Liver (tissue), 3 donors: ENCODE results near the gene FAM120B.

ENCODE experiments used
- EGR1 ChIP-seq, 2 donors: IDR thresholded peaks; 2 replicates each; pipeline ENCODE4 v1.6.1; 2016 to 2018; ENCODE audit warnings: antibody characterized with exemption in 2 of 2, low read depth in 2 of 2
- HNF4A ChIP-seq, 2 donors: conservative IDR thresholded peaks; 2 replicates each; pipeline ENCODE4 v1.6.1; 2016; ENCODE audit warnings: antibody characterized with exemption in 2 of 2, mild to moderate bottlenecking in 2 of 2
- HNF4G ChIP-seq: IDR thresholded peaks from 2 replicates; pipeline ENCODE4 v1.6.1; 2016; ENCODE audit warnings: antibody characterized with exemption
- JUND ChIP-seq, 2 donors: IDR thresholded peaks; 2 replicates each; pipeline ENCODE4 v1.6.1; 2016; ENCODE audit warnings: antibody characterized with exemption in 2 of 2
- NR2F2 ChIP-seq: IDR thresholded peaks from 2 replicates; pipeline ENCODE4 v1.6.1; 2016; ENCODE audit warnings: antibody characterized with exemption
- RAD21 ChIP-seq, 2 donors: IDR thresholded peaks; 2 replicates each; pipeline ENCODE4 v1.6.1; 2016; ENCODE audit warnings: antibody characterized with exemption in 2 of 2, mild to moderate bottlenecking in 2 of 2
- RXRA ChIP-seq, 2 donors: IDR thresholded peaks; 2 replicates each; pipeline ENCODE4 v1.6.1; 2017 to 2018; ENCODE audit warnings: antibody characterized with exemption in 2 of 2, mild to moderate bottlenecking in 1 of 2
- SP1 ChIP-seq: IDR thresholded peaks from 2 replicates; pipeline ENCODE4 v1.6.1; 2018; ENCODE audit warnings: antibody characterized with exemption, mild to moderate bottlenecking
- TF ChIP-seq, protein P1 (sequence below): IDR thresholded peaks from 2 replicates; pipeline ENCODE4 v1.6.1; 2016; ENCODE audit warnings: antibody characterized with exemption, mild to moderate bottlenecking
- TF ChIP-seq, protein P2 (sequence below): fragments of 150-350 bp; IDR thresholded peaks from 2 replicates; pipeline ENCODE4 v1.5.1; 2017; ENCODE audit warnings: improper control_type of control experiment, low read depth, low read length; ENCODE audit not compliant: missing input control
- TF ChIP-seq, protein P3 (sequence below): IDR thresholded peaks from 2 replicates; pipeline ENCODE4 v1.6.1; 2016; ENCODE audit warnings: antibody characterized with exemption
- TF ChIP-seq, protein P4 (sequence below): IDR thresholded peaks from 2 replicates; pipeline ENCODE4 v1.6.1; 2016; ENCODE audit warnings: antibody characterized with exemption
- TF ChIP-seq, protein P5 (sequence below): IDR thresholded peaks from 2 replicates; pipeline ENCODE4 v1.6.1; 2016; ENCODE audit warnings: antibody characterized with exemption
- donor health status: healthy.
- donor health status: healthy.

DNA sequence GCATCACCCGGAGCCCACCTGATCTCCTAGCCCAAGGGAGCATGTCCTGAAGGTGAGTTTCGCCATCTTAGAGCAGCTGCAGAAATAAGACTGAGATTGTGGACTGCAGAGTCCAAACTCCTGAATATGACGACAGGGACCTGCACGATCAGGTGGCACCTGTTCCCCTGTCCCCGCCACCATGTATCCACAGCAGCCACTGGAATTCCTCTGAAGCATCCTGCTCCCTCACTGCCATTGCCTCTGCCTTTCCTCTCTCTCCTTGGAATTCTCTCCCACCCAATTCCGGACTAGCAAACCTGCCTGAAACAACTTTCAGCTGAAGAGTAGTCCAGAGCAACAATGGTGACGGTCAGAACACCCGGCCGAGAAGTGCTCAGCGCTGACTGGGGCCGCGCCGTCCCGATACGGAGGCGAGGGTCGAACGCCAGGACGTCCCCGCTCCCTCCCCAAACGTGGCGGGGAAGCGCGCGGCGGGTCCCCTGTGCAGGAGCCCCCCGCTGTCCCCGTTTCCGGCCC is 694 bp upstream of the FAM120B start:
- TF ChIP-seq RAD21 (IDR thresholded peaks at IDR 0.05), result no peak
- TF ChIP-seq EGR1 (IDR thresholded peaks at IDR 0.05; ENCODE audit: low read depth in 2 of 2), result no peak
- TF ChIP-seq, protein P1, sequence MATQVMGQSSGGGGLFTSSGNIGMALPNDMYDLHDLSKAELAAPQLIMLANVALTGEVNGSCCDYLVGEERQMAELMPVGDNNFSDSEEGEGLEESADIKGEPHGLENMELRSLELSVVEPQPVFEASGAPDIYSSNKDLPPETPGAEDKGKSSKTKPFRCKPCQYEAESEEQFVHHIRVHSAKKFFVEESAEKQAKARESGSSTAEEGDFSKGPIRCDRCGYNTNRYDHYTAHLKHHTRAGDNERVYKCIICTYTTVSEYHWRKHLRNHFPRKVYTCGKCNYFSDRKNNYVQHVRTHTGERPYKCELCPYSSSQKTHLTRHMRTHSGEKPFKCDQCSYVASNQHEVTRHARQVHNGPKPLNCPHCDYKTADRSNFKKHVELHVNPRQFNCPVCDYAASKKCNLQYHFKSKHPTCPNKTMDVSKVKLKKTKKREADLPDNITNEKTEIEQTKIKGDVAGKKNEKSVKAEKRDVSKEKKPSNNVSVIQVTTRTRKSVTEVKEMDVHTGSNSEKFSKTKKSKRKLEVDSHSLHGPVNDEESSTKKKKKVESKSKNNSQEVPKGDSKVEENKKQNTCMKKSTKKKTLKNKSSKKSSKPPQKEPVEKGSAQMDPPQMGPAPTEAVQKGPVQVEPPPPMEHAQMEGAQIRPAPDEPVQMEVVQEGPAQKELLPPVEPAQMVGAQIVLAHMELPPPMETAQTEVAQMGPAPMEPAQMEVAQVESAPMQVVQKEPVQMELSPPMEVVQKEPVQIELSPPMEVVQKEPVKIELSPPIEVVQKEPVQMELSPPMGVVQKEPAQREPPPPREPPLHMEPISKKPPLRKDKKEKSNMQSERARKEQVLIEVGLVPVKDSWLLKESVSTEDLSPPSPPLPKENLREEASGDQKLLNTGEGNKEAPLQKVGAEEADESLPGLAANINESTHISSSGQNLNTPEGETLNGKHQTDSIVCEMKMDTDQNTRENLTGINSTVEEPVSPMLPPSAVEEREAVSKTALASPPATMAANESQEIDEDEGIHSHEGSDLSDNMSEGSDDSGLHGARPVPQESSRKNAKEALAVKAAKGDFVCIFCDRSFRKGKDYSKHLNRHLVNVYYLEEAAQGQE, result no peak
- TF ChIP-seq, protein P2, sequence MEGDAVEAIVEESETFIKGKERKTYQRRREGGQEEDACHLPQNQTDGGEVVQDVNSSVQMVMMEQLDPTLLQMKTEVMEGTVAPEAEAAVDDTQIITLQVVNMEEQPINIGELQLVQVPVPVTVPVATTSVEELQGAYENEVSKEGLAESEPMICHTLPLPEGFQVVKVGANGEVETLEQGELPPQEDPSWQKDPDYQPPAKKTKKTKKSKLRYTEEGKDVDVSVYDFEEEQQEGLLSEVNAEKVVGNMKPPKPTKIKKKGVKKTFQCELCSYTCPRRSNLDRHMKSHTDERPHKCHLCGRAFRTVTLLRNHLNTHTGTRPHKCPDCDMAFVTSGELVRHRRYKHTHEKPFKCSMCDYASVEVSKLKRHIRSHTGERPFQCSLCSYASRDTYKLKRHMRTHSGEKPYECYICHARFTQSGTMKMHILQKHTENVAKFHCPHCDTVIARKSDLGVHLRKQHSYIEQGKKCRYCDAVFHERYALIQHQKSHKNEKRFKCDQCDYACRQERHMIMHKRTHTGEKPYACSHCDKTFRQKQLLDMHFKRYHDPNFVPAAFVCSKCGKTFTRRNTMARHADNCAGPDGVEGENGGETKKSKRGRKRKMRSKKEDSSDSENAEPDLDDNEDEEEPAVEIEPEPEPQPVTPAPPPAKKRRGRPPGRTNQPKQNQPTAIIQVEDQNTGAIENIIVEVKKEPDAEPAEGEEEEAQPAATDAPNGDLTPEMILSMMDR, result no peak
- no peak for TF ChIP-seq SP1
- TF ChIP-seq JUND (IDR thresholded peaks at IDR 0.05), result no peak
- TF ChIP-seq, protein P3, sequence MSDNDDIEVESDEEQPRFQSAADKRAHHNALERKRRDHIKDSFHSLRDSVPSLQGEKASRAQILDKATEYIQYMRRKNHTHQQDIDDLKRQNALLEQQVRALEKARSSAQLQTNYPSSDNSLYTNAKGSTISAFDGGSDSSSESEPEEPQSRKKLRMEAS, result no peak
- TF ChIP-seq, protein P4, sequence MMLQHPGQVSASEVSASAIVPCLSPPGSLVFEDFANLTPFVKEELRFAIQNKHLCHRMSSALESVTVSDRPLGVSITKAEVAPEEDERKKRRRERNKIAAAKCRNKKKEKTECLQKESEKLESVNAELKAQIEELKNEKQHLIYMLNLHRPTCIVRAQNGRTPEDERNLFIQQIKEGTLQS, result no peak
- no peak for TF ChIP-seq HNF4G
- TF ChIP-seq, protein P5, sequence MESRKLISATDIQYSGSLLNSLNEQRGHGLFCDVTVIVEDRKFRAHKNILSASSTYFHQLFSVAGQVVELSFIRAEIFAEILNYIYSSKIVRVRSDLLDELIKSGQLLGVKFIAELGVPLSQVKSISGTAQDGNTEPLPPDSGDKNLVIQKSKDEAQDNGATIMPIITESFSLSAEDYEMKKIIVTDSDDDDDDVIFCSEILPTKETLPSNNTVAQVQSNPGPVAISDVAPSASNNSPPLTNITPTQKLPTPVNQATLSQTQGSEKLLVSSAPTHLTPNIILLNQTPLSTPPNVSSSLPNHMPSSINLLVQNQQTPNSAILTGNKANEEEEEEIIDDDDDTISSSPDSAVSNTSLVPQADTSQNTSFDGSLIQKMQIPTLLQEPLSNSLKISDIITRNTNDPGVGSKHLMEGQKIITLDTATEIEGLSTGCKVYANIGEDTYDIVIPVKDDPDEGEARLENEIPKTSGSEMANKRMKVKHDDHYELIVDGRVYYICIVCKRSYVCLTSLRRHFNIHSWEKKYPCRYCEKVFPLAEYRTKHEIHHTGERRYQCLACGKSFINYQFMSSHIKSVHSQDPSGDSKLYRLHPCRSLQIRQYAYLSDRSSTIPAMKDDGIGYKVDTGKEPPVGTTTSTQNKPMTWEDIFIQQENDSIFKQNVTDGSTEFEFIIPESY, result no peak
- no peak for TF ChIP-seq HNF4A (conservative IDR thresholded peaks at IDR 0.05)
- no peak for TF ChIP-seq NR2F2
- TF ChIP-seq RXRA (IDR thresholded peaks at IDR 0.05), result no peak
